IMR-90 (cell line): Measurements from ENCODE around the gene NOL9.
A peak's percentile ranks its signal among the peaks of the same experiment; 100 is the strongest.

Experiments used
- BHLHE40 ChIP-seq: fragments of 150-350 bp; IDR thresholded peaks from 2 replicates; pipeline ENCODE4 v1.6.1; 2016; ENCODE audit warnings: mild to moderate bottlenecking, low read depth, low read length
- CEBPB ChIP-seq: IDR thresholded peaks from 2 replicates; pipeline ENCODE4 v1.6.1; 2012; ENCODE audit warnings: low read depth, low read length, improper control_type of control experiment
- CTCF ChIP-seq: conservative IDR thresholded peaks from 2 replicates; pipeline ENCODE4 v1.5.1; 2012; ENCODE audit warnings: mild to moderate bottlenecking, low read depth, low read length, improper control_type of control experiment
- ELK1 ChIP-seq: fragments of 150-350 bp; IDR thresholded peaks from 2 replicates; pipeline ENCODE4 v1.6.1; 2016; ENCODE audit warnings: low read depth, mild to moderate bottlenecking, low read length, moderate library complexity, borderline replicate concordance
- FOS ChIP-seq: fragments of 150-350 bp; IDR thresholded peaks from 2 replicates; pipeline ENCODE4 v1.6.1; 2016; ENCODE audit warnings: low read depth, low read length
- MAFK ChIP-seq: IDR thresholded peaks from 2 replicates; pipeline ENCODE4 v1.6.1; 2012; ENCODE audit warnings: low read depth, low read length, improper control_type of control experiment
- MXI1 ChIP-seq: IDR thresholded peaks from 2 replicates; pipeline ENCODE4 v1.6.1; 2012; ENCODE audit warnings: low read depth, mild to moderate bottlenecking, low read length, moderate library complexity, borderline replicate concordance
- NFE2L2 ChIP-seq: fragments of 150-350 bp; IDR thresholded peaks from 2 replicates; pipeline ENCODE4 v1.6.1; 2016; ENCODE audit warnings: low read depth, mild to moderate bottlenecking, low read length
- POLR2A ChIP-seq: IDR thresholded peaks from 2 replicates; pipeline ENCODE4 v1.6.1; 2012; ENCODE audit warnings: mild to moderate bottlenecking, low read depth, low read length
- RAD21 ChIP-seq: IDR thresholded peaks from 2 replicates; pipeline ENCODE4 v1.6.1; 2012; ENCODE audit warnings: low read length, improper control_type of control experiment
- RCOR1 ChIP-seq: IDR thresholded peaks from 2 replicates; pipeline ENCODE4 v1.6.1; 2012; ENCODE audit warnings: mild to moderate bottlenecking, low read length, improper control_type of control experiment; ENCODE audit not compliant: insufficient replicate concordance
- RFX5 ChIP-seq: IDR thresholded peaks from 2 replicates; pipeline ENCODE4 v1.8.0; 2012; ENCODE audit warnings: low read depth, mild to moderate bottlenecking, low read length, moderate library complexity
- SMC3 ChIP-seq: fragments of 150-350 bp; IDR thresholded peaks from 2 replicates; pipeline ENCODE4 v1.6.1; 2016; ENCODE audit warnings: low read depth, mild to moderate bottlenecking, antibody characterized with exemption, low read length, moderate library complexity
- USF2 ChIP-seq: fragments of 150-350 bp; IDR thresholded peaks from 2 replicates; pipeline ENCODE4 v1.6.1; 2017; ENCODE audit warnings: mild to moderate bottlenecking, antibody characterized with exemption, low read length, low read depth

- TF ChIP-seq RCOR1 (no peak), CTCF (no peak), NFE2L2 (no peak), MXI1 (peak; percentile 73), RAD21 (no peak), POLR2A (no peak), ELK1 (no peak), SMC3 (no peak), RFX5 (no peak), USF2 (peak; percentile 48; the same call in 1 of the 2 replicates), CEBPB (no peak), BHLHE40 (no peak), FOS (no peak), MAFK (no peak)
Observed at GRCh38 chr1:6601923-6602668, 47.8 kb upstream of the NOL9 start.
